HCT116 (cell line): ENCODE measurements around the gene GHDC.

Experiments
- CBX3 ChIP-seq: IDR thresholded peaks from 2 replicates; pipeline ENCODE4 v1.6.1; 2012; ENCODE audit warnings: low read depth
- CTCF ChIP-seq, 3 experiments: fragments of 200-600 bp in 1 of 3; sonication (generic) in 1 of 3; IDR thresholded peaks in 2 of 3; conservative IDR thresholded peaks in 1 of 3; 2 replicates each; pipeline ENCODE4 v1.5.1; 2012 to 2017; ENCODE audit warnings: low read depth in 2 of 3, low read length in 2 of 3, antibody characterized with exemption in 1 of 3, borderline replicate concordance in 1 of 3, control low read depth in 1 of 3, mild to moderate bottlenecking in 1 of 3, mixed read lengths in 1 of 3, mixed run types in 1 of 3, moderate library complexity in 1 of 3; ENCODE audit not compliant: insufficient read depth in 1 of 3
- EZH2 ChIP-seq: fragments of 200-600 bp; sonication (generic); IDR thresholded peaks from 2 replicates; pipeline ENCODE4 v1.6.1; 2017; ENCODE audit warnings: antibody characterized with exemption, mixed run types
- JUND ChIP-seq: IDR thresholded peaks from 2 replicates; pipeline ENCODE4 v1.6.1; 2012
- POLR2AphosphoS5 ChIP-seq: IDR thresholded peaks from 2 replicates; pipeline ENCODE4 v1.6.1; 2011; ENCODE audit warnings: mild to moderate bottlenecking, low read depth, low read length, moderate library complexity
- RAD21 ChIP-seq: IDR thresholded peaks from 2 replicates; pipeline ENCODE4 v1.6.1; 2012; ENCODE audit warnings: low read depth, mild to moderate bottlenecking
- ZNF274 ChIP-seq: fragments of 200-500 bp; sonication (Bioruptor generic); IDR thresholded peaks from 2 replicates; pipeline ENCODE4 v1.6.1; 2014; ENCODE audit warnings: mild to moderate bottlenecking, low read depth, low read length, inconsistent platforms

- TF ChIP-seq CBX3 (no peak), CTCF (IDR thresholded peaks at IDR 0.05 in 2 of 3, conservative IDR thresholded peaks at IDR 0.05 in 1 of 3; ENCODE audit: borderline replicate concordance in 1 of 3, insufficient read depth in 1 of 3, low read depth in 2 of 3, low read length in 2 of 3) (no peak), POLR2AphosphoS5 (no peak), JUND (no peak), ZNF274 (no peak), RAD21 (no peak), EZH2 (no peak)
Measured at GRCh38 chr17:42155614-42156045, 38.7 kb downstream of the GHDC start.
